ENCODE results near the gene SLC17A5. TPM values are rescaled to one million over a fixed set of nuclear protein-coding genes. Genes with fewer than 3 reads are reported as not detected.
"Not testable (repeated sequence)": the region's sequence is repeated elsewhere in the genome, so short reads cannot be mapped to it uniquely, and the experiment has no call there.

SLC17A5 gene
- total RNA-seq, 1 donor from 2014 or later, result 18.7 TPM

DNA sequence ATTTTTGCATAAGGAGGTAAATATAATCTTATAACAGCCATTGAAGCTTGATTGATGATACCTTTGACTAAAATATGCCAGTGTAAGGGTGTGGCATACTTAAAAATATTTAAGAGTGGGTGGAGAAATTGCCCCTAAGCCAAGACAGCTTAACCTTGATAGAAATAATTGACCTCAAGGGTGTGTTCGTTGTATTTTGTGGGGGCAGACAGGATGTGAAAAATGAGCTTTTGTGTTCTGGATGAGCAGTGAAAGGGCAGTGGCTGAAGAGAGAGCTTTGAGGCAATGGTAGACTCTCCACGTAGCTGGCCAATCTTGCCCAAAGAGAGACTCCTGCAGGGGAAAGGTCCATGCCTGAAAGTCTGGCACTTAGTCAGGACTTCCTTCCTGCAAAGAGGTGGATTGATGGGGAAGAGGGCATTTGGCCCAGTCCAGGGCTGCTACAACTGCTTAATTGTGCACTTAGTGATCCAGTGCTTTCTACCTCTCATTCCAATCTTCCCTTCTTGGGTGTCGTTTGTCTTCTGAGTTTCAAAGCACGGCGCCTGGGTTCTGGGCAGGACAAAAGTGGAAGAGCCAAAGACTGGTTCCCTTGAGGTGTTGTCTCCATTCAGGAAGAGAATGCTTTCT, 26.6 kb upstream of the SLC17A5 start:
- no peak overlapping the region for H3K4me3 ChIP-seq (ENCODE audit: low read depth, low read length)
- TF ChIP-seq, protein P1, sequence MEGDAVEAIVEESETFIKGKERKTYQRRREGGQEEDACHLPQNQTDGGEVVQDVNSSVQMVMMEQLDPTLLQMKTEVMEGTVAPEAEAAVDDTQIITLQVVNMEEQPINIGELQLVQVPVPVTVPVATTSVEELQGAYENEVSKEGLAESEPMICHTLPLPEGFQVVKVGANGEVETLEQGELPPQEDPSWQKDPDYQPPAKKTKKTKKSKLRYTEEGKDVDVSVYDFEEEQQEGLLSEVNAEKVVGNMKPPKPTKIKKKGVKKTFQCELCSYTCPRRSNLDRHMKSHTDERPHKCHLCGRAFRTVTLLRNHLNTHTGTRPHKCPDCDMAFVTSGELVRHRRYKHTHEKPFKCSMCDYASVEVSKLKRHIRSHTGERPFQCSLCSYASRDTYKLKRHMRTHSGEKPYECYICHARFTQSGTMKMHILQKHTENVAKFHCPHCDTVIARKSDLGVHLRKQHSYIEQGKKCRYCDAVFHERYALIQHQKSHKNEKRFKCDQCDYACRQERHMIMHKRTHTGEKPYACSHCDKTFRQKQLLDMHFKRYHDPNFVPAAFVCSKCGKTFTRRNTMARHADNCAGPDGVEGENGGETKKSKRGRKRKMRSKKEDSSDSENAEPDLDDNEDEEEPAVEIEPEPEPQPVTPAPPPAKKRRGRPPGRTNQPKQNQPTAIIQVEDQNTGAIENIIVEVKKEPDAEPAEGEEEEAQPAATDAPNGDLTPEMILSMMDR (IDR thresholded peaks at IDR 0.05; ENCODE audit: insufficient read depth, low read length, severe bottlenecking), result no peak
- H3K27me3 ChIP-seq (ENCODE audit: control insufficient read depth, insufficient read depth, low read length), result no peaks in the 10 kb centered on the region
- FAIRE-seq (no peak), DNase-seq (ENCODE audit: low read depth) (no peak)
- H3K36me3 ChIP-seq (ENCODE audit: control insufficient read depth, insufficient read depth, low read length), result no peaks in the 10 kb centered on the region

DNA sequence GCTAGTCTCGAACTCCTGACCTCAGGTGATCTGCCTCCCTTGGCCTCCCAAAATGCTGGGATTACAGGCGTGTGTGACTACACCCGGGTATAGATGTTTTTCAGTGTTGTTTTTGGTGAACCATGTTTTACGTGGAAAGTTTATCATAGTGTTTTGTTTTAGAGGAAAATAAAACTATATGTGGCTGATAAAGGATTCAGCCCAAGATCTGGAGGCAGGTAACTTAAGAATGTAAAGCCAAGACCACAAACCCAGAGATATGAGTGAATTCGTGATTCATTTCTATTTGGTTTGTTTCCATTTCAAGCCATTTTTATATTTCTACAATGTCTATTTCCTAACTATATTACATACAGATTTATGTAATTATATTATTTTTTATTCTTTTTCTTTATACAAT, 26.1 kb upstream of the SLC17A5 start:
- not testable (repeated sequence) for H3K4me3 ChIP-seq (ENCODE audit: low read depth, low read length); H3K36me3 ChIP-seq (ENCODE audit: control insufficient read depth, insufficient read depth, low read length); FAIRE-seq; H3K27me3 ChIP-seq (ENCODE audit: control insufficient read depth, insufficient read depth, low read length); DNase-seq (ENCODE audit: low read depth)

DNA sequence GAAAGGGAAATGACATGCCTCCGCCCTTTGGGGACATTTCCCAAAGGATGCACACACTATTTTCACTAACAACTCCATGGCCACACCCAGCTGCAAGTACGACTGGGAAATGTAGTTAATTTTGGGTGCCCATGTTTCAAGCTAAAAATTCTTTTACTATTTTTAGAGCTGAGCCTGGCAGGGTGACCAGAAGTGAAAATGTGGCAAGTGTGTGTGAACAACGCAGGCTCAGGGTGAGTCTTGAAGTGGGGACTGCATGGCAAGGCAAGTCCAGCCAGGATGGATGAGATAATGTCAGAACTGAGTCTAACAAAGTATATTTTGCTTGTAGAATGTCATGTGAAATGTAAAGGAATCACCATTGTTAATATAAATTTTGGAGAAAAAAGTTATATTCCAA, 25.2 kb upstream of the SLC17A5 start:
- DNase-seq (ENCODE audit: low read depth) (no peak), FAIRE-seq (no peak)
- H3K4me3 ChIP-seq (ENCODE audit: low read depth, low read length), result no peak overlapping the region
- no peaks in the 10 kb centered on the region for H3K27me3 ChIP-seq (ENCODE audit: control insufficient read depth, insufficient read depth, low read length)
- no peaks in the 10 kb centered on the region for H3K36me3 ChIP-seq (ENCODE audit: control insufficient read depth, insufficient read depth, low read length)
- TF ChIP-seq, protein P1 (IDR thresholded peaks at IDR 0.05; ENCODE audit: insufficient read depth, low read length, severe bottlenecking), result no peak

DNA sequence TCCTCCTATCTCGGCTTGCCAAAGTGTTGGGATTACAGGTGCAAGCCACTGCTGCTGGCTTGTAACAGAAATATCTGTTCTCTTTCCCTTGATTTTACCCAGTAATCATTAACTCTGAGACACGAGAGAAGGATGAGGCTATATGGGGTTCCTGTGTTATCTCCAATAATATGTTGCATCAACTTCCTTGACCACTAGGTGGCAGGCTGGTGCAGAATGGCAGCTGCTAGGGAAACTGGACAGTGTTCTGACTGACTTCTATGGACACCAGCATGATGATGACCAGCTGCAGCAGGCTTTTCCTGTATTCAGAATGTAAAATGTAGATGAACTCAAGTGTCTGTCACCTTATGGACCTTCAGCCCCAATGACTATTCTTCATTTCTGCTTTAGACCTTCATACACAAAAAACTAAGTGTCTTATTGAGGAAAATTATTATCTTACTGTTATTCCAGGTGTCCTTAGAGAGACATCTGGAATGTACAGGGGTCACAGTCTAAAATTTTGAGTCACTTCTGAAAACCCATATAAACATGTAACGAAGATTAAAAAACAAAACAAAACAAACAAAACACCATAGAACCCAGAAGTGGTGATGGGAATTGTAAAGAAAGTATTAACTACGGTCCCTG, 21.8 kb upstream of the SLC17A5 start:
- DNase-seq (ENCODE audit: low read depth), result peak; percentile 65
- no peaks in the 10 kb centered on the region for H3K27me3 ChIP-seq (ENCODE audit: control insufficient read depth, insufficient read depth, low read length)
- no peak for FAIRE-seq
- no peaks in the 10 kb centered on the region for H3K36me3 ChIP-seq (ENCODE audit: control insufficient read depth, insufficient read depth, low read length)
- no peak overlapping the region for H3K4me3 ChIP-seq (ENCODE audit: low read depth, low read length)
- TF ChIP-seq, protein P1 (IDR thresholded peaks at IDR 0.05; ENCODE audit: insufficient read depth, low read length, severe bottlenecking), result peak; percentile 83

DNA sequence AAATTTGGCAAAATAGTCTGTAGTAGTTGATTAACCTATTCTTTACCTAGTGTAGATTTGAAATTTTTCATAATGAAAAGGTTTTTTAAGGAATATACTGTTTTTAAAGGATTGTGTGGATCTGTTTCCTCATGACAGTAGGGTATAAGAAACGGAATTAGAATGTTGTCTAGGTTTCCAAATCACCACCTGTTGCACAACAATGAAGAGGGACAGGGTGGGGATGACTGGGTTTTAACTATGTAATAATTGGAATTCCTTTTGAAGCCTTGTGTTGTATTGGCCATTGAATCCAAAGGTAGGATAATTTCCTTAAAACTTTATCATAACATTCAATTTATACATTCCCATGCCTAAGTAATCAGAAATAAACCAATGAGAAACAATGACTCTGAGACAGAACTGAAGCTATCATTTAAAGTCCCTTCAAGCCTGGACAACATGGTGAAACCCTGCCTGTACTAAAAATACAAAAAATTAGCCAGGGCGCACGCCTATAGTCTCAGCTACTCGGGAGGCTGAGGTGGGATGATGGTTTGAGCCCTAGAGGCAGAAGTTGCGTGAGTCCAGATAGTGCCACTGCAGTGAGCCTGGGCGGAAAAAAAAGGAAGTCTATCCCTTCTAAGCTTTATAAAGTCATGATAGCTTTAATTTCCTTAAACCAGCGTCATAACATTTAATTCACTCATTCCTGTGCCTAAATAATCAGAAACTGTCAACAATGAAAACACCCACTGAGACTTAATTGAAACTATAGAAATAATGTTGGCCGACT, 18.3 kb upstream of the SLC17A5 start:
- no peaks in the 10 kb centered on the region for H3K27me3 ChIP-seq (ENCODE audit: control insufficient read depth, insufficient read depth, low read length)
- no peaks in the 10 kb centered on the region for H3K36me3 ChIP-seq (ENCODE audit: control insufficient read depth, insufficient read depth, low read length)
- no peak overlapping the region for H3K4me3 ChIP-seq (ENCODE audit: low read depth, low read length)
- DNase-seq (ENCODE audit: low read depth), result no peak
- TF ChIP-seq, protein P1 (IDR thresholded peaks at IDR 0.05; ENCODE audit: insufficient read depth, low read length, severe bottlenecking), result no peak
- FAIRE-seq, result no peak

DNA sequence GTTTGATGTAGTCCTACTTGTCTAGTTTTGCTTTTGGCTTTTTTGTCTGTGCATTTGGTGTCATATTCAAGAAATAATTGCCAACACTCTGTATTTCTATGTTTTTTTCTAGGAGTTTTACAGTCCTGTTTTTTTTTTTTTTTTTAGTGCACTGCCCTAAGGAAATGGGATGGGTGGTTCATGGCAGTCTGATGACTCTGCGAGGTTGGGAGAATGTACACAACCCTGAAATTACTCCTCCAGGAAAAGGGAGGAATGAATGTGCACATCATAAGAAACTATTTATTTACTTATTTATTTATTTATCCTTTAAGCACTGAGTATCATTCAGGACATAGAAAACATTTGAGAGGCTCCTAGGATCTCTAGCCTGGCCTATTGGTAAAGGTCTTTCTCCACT, 15.2 kb upstream of the SLC17A5 start:
- no peaks in the 10 kb centered on the region for H3K27me3 ChIP-seq (ENCODE audit: control insufficient read depth, insufficient read depth, low read length)
- H3K4me3 ChIP-seq (ENCODE audit: low read depth, low read length), result no peak overlapping the region
- no peaks in the 10 kb centered on the region for H3K36me3 ChIP-seq (ENCODE audit: control insufficient read depth, insufficient read depth, low read length)
- TF ChIP-seq, protein P1 (IDR thresholded peaks at IDR 0.05; ENCODE audit: insufficient read depth, low read length, severe bottlenecking), result no peak
- DNase-seq (ENCODE audit: low read depth) (no peak), FAIRE-seq (no peak)

Data from bronchial epithelial cell (primary cell).